Choroid plexus epithelial cell (primary cell): Measurements from ENCODE around the gene NIBAN1.

Experiments used
- DNase-seq: peaks from one replicate; pipeline ENCODE4 v3.0.0-alpha.2; 2010; ENCODE audit warnings: low read depth
- H3K4me3 ChIP-seq: 2 replicates; pipeline ENCODE4 v1.5.1; 2011; ENCODE audit warnings: low read depth, mild to moderate bottlenecking, control low read depth, low read length, moderate library complexity
- CTCF ChIP-seq: conservative IDR thresholded peaks from 2 replicates; pipeline ENCODE4 v1.5.1; 2011; ENCODE audit warnings: low read depth, mild to moderate bottlenecking, control low read depth, inconsistent platforms, low read length, moderate library complexity

Gene NIBAN1

GRCh38 chr1:184928394-184928793 is 45.9 kb downstream of the NIBAN1 start:
- no peak for TF ChIP-seq CTCF
- DNase-seq, result no peak
- H3K4me3 ChIP-seq, result no peak overlapping the region
